H1 (cell line): Measurements from ENCODE around the gene SLC22A23. TPM values are rescaled to one million over a fixed set of nuclear protein-coding genes. Genes with fewer than 3 reads are reported as not detected.

ENCODE experiments used
- CTCF ChIA-PET: fragments of 300-600 bp; sonication (Branson Sonifier 250); formaldehyde crosslinking; loops from one replicate; lab custom pipeline; 2021; ENCODE audit not compliant: partially characterized antibody; lab: Charles Lee
- POLR2A ChIA-PET: fragments of 300-600 bp; sonication (Branson Sonifier 250); formaldehyde crosslinking; loops from one replicate; lab custom pipeline; 2021; ENCODE audit warnings: inconsistent platforms; ENCODE audit not compliant: partially characterized antibody; lab: Charles Lee
- DNase-seq, 2 experiments: peaks; one replicate each; pipeline versions ENCODE4 v3.0.0 to v3.0.0-alpha.2; 2010 to 2022; ENCODE audit warnings: low spot score in 2 of 2, low read depth in 1 of 2, mixed read lengths in 1 of 2
- FAIRE-seq: peaks from 2 replicates; lab custom pipeline; 2011; peaks lifted over from hg19 to GRCh38; lab: Jason Lieb, UNC
- H2AFZ ChIP-seq: 2 replicates; pipeline ENCODE4 v1.8.1; 2012; ENCODE audit warnings: low read length, inconsistent platforms
- H2AK5ac ChIP-seq: 2 replicates; pipeline ENCODE4 v1.6.1; 2013; ENCODE audit warnings: low read depth, low read length
- H2BK120ac ChIP-seq: replicated peaks from 2 replicates; pipeline ENCODE3; 2013; ENCODE audit warnings: low read depth, low read length, inconsistent platforms
- H2BK12ac ChIP-seq: 2 replicates; pipeline ENCODE4 v1.6.1; 2013; ENCODE audit warnings: low read depth, low read length
- H2BK15ac ChIP-seq: 2 replicates; pipeline ENCODE4 v1.6.1; 2013; ENCODE audit warnings: low read length
- H2BK20ac ChIP-seq: 2 replicates; pipeline ENCODE4 v1.6.1; 2013; ENCODE audit warnings: low read length
- H2BK5ac ChIP-seq: 2 replicates; pipeline ENCODE4 v1.6.1; 2013; ENCODE audit warnings: low read depth, low read length
- H3K14ac ChIP-seq: 2 replicates; pipeline ENCODE4 v1.6.1; 2013; ENCODE audit warnings: inconsistent platforms; ENCODE audit not compliant: insufficient read length
- H3K18ac ChIP-seq: 2 replicates; pipeline ENCODE4 v1.6.1; 2013; ENCODE audit warnings: low read length; ENCODE audit errors: extremely low read depth
- H3K23ac ChIP-seq: 2 replicates; pipeline ENCODE4 v1.6.1; 2013; ENCODE audit warnings: inconsistent platforms; ENCODE audit not compliant: insufficient read length
- H3K23me2 ChIP-seq: 2 replicates; pipeline ENCODE4 v1.6.1; 2013; ENCODE audit warnings: low read depth, low read length
- H3K27ac ChIP-seq: 2 replicates; pipeline ENCODE4 v1.6.1; 2011; ENCODE audit warnings: low read depth, low read length, inconsistent platforms
- H3K27me3 ChIP-seq, 4 experiments: replicated peaks in 1 of 4; 1 replicate in 1 of 4; 2 replicates in 3 of 4; pipeline versions ENCODE4 v1.6.1 to v1.8.1; 2011 to 2013; ENCODE audit warnings: low read length in 3 of 4, mild to moderate bottlenecking in 3 of 4, inconsistent platforms in 2 of 4, mixed read lengths in 2 of 4, moderate library complexity in 1 of 4; ENCODE audit not compliant: control insufficient read depth in 3 of 4, insufficient read depth in 3 of 4; ENCODE audit errors: extremely low read depth in 1 of 4
- H3K36me3 ChIP-seq, 4 experiments: 2 replicates each; pipeline versions ENCODE4 v1.6.1 to v1.8.1; 2011 to 2013; ENCODE audit warnings: mild to moderate bottlenecking in 4 of 4, low read length in 3 of 4, moderate library complexity in 2 of 4, control low read depth in 1 of 4, inconsistent platforms in 1 of 4; ENCODE audit not compliant: insufficient read depth in 4 of 4, control insufficient read depth in 2 of 4
- H3K4ac ChIP-seq: replicated peaks from 2 replicates; pipeline ENCODE3; 2013; ENCODE audit warnings: low read length, low read depth, mixed read lengths, inconsistent platforms; ENCODE audit not compliant: insufficient read length
- H3K4me1 ChIP-seq, 4 experiments: replicated peaks in 1 of 4; 1 replicate in 1 of 4; 2 replicates in 3 of 4; pipeline versions ENCODE4 v1.6.1 to v1.8.1; 2011 to 2013; ENCODE audit warnings: low read length in 3 of 4, inconsistent platforms in 2 of 4, mixed read lengths in 1 of 4; ENCODE audit not compliant: insufficient read depth in 4 of 4, control insufficient read depth in 3 of 4
- H3K4me2 ChIP-seq, 2 experiments: 2 replicates each; pipeline versions ENCODE4 v1.6.1 to v1.8.1; 2011 to 2013; ENCODE audit warnings: low read depth in 2 of 2, low read length in 2 of 2, control low read depth in 1 of 2, inconsistent platforms in 1 of 2, mild to moderate bottlenecking in 1 of 2; ENCODE audit not compliant: insufficient read depth in 1 of 2
- H3K4me3 ChIP-seq, 4 experiments: fragments of 200-600, 300-600 bp in 1 of 4; sonication (generic), shearing (Covaris generic), sonication (Bioruptor Twin) in 1 of 4; 2 replicates each; pipeline versions ENCODE4 v1.5.1 to v1.8.1; 2011 to 2016; ENCODE audit warnings: low read length in 4 of 4, low read depth in 3 of 4, control low read depth in 2 of 4, inconsistent platforms in 2 of 4, mild to moderate bottlenecking in 2 of 4, mixed read lengths in 1 of 4, moderate library complexity in 1 of 4; ENCODE audit not compliant: insufficient read depth in 2 of 4; ENCODE audit errors: extremely low read depth in 1 of 4
- H3K56ac ChIP-seq: replicated peaks from 2 replicates; pipeline ENCODE3; 2013; ENCODE audit warnings: low read depth, mild to moderate bottlenecking, mixed read lengths, low read length, inconsistent platforms; ENCODE audit not compliant: insufficient read length
- H3K79me1 ChIP-seq: 2 replicates; pipeline ENCODE4 v1.6.1; 2013; ENCODE audit warnings: low read depth, low read length, control low read depth
- H3K79me2 ChIP-seq, 2 experiments: 2 replicates each; pipeline versions ENCODE4 v1.6.1 to v1.8.1; 2012 to 2013; ENCODE audit warnings: low read length in 2 of 2, mild to moderate bottlenecking in 2 of 2, inconsistent platforms in 1 of 2; ENCODE audit not compliant: insufficient read depth in 2 of 2, control insufficient read depth in 1 of 2
- H3K9ac ChIP-seq, 4 experiments: replicated peaks in 1 of 4; 1 replicate in 1 of 4; 2 replicates in 3 of 4; pipeline versions ENCODE4 v1.6.1 to v1.8.1; 2011 to 2013; ENCODE audit warnings: low read depth in 3 of 4, low read length in 3 of 4, control low read depth in 2 of 4, mild to moderate bottlenecking in 2 of 4, moderate library complexity in 2 of 4, inconsistent platforms in 1 of 4; ENCODE audit errors: extremely low read depth in 1 of 4
- H3K9me3 ChIP-seq, 2 experiments: 2 replicates each; pipeline versions ENCODE4 v1.6.1 to v1.8.1; 2012 to 2013; ENCODE audit warnings: mild to moderate bottlenecking in 2 of 2, moderate library complexity in 2 of 2, control low read depth in 1 of 2, inconsistent platforms in 1 of 2, low read depth in 1 of 2, low read length in 1 of 2, mixed read lengths in 1 of 2; ENCODE audit not compliant: insufficient read depth in 2 of 2
- H4K20me1 ChIP-seq, 2 experiments: replicated peaks in 1 of 2; 2 replicates each; pipeline versions ENCODE3 to v1.8.1; 2011 to 2013; ENCODE audit warnings: inconsistent platforms in 2 of 2, low read length in 2 of 2, mild to moderate bottlenecking in 1 of 2; ENCODE audit not compliant: insufficient read depth in 2 of 2, control insufficient read depth in 1 of 2
- H4K5ac ChIP-seq: 2 replicates; pipeline ENCODE4 v1.6.1; 2013; ENCODE audit warnings: low read length, low read depth, mixed read lengths, inconsistent platforms; ENCODE audit not compliant: insufficient read length
- H4K8ac ChIP-seq: 2 replicates; pipeline ENCODE4 v1.8.0; 2013; ENCODE audit warnings: mild to moderate bottlenecking, moderate library complexity, low read length, inconsistent platforms; ENCODE audit not compliant: insufficient read depth; ENCODE audit errors: extremely low read depth
- H4K91ac ChIP-seq: replicated peaks from 2 replicates; pipeline ENCODE3; 2013; ENCODE audit warnings: low read length, mixed read lengths, inconsistent platforms; ENCODE audit not compliant: insufficient read length
- TBP ChIP-seq: IDR thresholded peaks from 2 replicates; pipeline ENCODE4 v1.6.1; 2011; ENCODE audit warnings: low read depth, low read length, improper control_type of control experiment
- TEAD4 ChIP-seq: IDR thresholded peaks from 2 replicates; pipeline ENCODE4 v1.6.1; 2012; ENCODE audit warnings: low read depth, low read length, inconsistent platforms, mixed read lengths
- ZNF274 ChIP-seq: IDR thresholded peaks from 2 replicates; pipeline ENCODE4 v1.7.0; 2012; ENCODE audit warnings: low read length, borderline replicate concordance; ENCODE audit errors: extremely low read depth
- WGBS, 2 experiments: shearing (Covaris generic) in 1 of 2; methylation state at CpG; one replicate each; pipeline versions ENCODE4 v1.1.6 to v1.1.7; 2013 to 2015; ENCODE audit warnings: low lambda C conversion rate in 2 of 2, mixed read lengths in 2 of 2, inconsistent platforms in 1 of 2, low coverage in 1 of 2, missing lambda C conversion rate in 1 of 2; ENCODE audit not compliant: insufficient replicate concordance in 2 of 2, insufficient coverage in 1 of 2, insufficient read length in 1 of 2; ENCODE audit errors: extremely low coverage in 1 of 2, missing lambda C conversion rate in 1 of 2; 5-methylcytosine and 5-hydroxymethylcytosine counted together
- polyA plus RNA-seq, 7 experiments: library from polyadenylated mRNA; depleted of rRNA in 3 of 7; stranded (reverse) in 5 of 7; unstranded in 2 of 7; fragments of >200 nt in 5 of 7; fragments of 200-250 nt in 2 of 7; gene quantifications; 1 replicate in 5 of 7; 2 replicates in 1 of 7; 4 replicates in 1 of 7; pipeline versions ENCODE4 v1.2.1 to v1.2.3, GENCODE V29; 2011 to 2013; ENCODE audit warnings: missing spikeins in 2 of 7, mixed read lengths in 2 of 7
- total RNA-seq: library from RNA; stranded (reverse); fragmentation: NEBNext Ultra II Directional; extraction: Animal tissue kit (Norgen Biotek cat#: 25700); gene quantifications from 2 replicates; pipeline ENCODE4 v1.2.1, GENCODE V29; 2021

Gene SLC22A23
- total and polyA plus RNA-seq, 2 of the 8 experiments (the other 6 are each of a cell fraction or from before 2014, with no cell fraction given): 9.9 to 38.4 TPM

DNA sequence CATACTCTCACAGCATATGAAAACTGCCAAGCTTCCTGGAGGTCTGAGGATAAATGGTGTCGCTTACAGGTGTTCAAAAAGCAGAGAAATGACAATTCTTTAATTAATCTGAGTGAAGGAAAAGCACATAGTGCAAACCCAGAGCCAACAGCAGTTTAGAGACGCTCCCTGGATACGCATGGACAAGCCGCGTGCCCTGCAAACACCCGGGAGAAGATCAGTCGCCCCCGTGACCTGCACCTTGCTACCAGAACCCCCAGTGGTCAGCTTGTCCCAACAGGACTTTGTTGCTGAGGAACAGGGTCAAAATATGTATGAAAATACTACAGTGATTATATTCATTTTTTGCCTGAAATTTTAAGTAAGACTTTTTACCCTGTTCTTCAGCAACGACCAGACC lies 104.2 kb downstream of the SLC22A23 start:
- no peak overlapping the region for H3K27ac ChIP-seq
- no peaks in the 10 kb centered on the region for H3K27me3 ChIP-seq
- H2AK5ac ChIP-seq: no peak overlapping the region
- TF ChIP-seq TEAD4: no peak
- no peak for TF ChIP-seq TBP
- TF ChIP-seq ZNF274: no peak
- no peak overlapping the region for H2BK12ac ChIP-seq
- H4K5ac ChIP-seq: no peak overlapping the region
- H2BK20ac ChIP-seq: no peak overlapping the region
- CTCF ChIA-PET: interaction anchor here (1.2 to 1.9 kb wide), 4 partner anchors 16 to 71 kb away, joined by 3 to 6 read pairs (median 4); no protein-coding TSS in a partner anchor
- no peak overlapping the region for H3K4me2 ChIP-seq
- no peak overlapping the region for H4K8ac ChIP-seq
- H4K20me1 ChIP-seq: peaks cover 0 to 2% of the 10 kb centered on the region in 2 experiments
- H3K9me3 ChIP-seq: no peaks in the 10 kb centered on the region
- no peak overlapping the region for H2BK120ac ChIP-seq
- no peak overlapping the region for H3K4ac ChIP-seq
- peaks cover 9 to 28% (median 17%) of the 10 kb centered on the region in 4 experiments for H3K4me1 ChIP-seq
- H2BK5ac ChIP-seq: no peak overlapping the region
- no peak for FAIRE-seq
- no peak overlapping the region for H3K18ac ChIP-seq
- H3K23ac ChIP-seq: no peak overlapping the region
- no peaks in the 10 kb centered on the region for H3K36me3 ChIP-seq
- peaks cover 5% of the 10 kb centered on the region; the same call in 1 of the 2 replicates for H3K79me1 ChIP-seq
- no peak overlapping the region for H3K14ac ChIP-seq
- H3K9ac ChIP-seq: no peak overlapping the region
- no peak overlapping the region for H4K91ac ChIP-seq
- no peak overlapping the region for H3K4me3 ChIP-seq
- POLR2A ChIA-PET: interaction anchor here (1.0 to 1.7 kb wide), 3 partner anchors 10 to 18 kb away, joined by 3 to 4 read pairs (median 4); no protein-coding TSS in a partner anchor
- no peak overlapping the region for H2BK15ac ChIP-seq
- H3K79me2 ChIP-seq: peaks cover 0 to 12% of the 10 kb centered on the region in 2 experiments; a peak in 3 of 4 replicates
- WGBS, 2 experiments: 90% methylated on average over 9 of the region's 9 CpGs; no CpG with 5 or more reads in 1 of the 2 experiments
- no peak overlapping the region for H2AFZ ChIP-seq
- no peak for DNase-seq
- H3K56ac ChIP-seq: no peak overlapping the region
- H3K23me2 ChIP-seq: 0 out of 2 replicates have a peak, but pooled peaks cover 2% of the 10 kb centered on the region
